Measurements from ENCODE around the gene SS18L1. TPM values are rescaled to one million over a fixed set of nuclear protein-coding genes. Genes with fewer than 3 reads are reported as not detected.

SS18L1 gene
- total RNA-seq, 4 donors from 2014 or later = 12.4 to 23.1 (median 13.7) TPM

DNA sequence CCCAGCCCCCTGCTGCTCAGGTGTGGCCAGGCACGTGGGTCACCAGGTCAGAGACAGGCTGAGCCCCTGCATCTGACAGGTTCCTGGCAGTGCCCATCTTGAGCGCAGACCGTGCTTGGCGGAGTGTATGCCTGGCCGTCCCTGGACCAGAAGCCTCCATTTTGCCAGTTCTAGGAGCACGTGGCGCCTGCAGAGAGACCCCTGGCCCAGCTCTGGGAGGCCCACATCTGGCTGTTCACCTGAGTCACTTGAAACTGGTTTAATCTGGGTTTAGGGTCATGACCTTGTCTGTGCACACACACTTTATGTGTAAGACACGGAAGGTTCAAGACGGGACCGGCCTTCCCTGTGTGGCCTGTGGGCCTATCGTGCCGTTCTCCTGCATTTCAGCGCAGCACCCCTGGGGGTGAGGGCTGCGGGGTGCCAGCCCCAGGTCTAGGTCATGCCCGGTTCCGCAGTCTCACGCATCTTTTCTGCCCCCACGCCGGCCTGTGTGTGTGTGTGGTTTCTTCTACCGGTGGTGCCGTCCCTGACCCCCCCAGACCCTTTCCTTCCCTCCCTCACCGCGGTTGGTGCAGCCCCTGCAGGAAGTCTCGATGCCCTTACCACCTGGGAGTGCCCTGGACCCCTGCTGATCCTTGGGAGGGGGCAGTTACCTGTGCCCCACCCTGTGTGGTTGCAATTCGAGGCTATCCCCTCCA lies 14.0 kb downstream of the SS18L1 start:
- Histone ChIP-seq H3K36me3 (peaks cover 0 to 59% (median 0%) of the 10 kb centered on the region in 3 donors), H3K4me3 (no peak overlapping the region), H3K4me1 (peaks cover 0 to 13% (median 4%) of the 10 kb centered on the region in 4 donors), H3K9me3 (no peaks in the 10 kb centered on the region), H3K27me3 (no peaks in the 10 kb centered on the region), H3K27ac (no peak overlapping the region)
- DNase-seq (ENCODE audit: low spot score in 2 of 2) = no peak
- TF ChIP-seq, protein P1, sequence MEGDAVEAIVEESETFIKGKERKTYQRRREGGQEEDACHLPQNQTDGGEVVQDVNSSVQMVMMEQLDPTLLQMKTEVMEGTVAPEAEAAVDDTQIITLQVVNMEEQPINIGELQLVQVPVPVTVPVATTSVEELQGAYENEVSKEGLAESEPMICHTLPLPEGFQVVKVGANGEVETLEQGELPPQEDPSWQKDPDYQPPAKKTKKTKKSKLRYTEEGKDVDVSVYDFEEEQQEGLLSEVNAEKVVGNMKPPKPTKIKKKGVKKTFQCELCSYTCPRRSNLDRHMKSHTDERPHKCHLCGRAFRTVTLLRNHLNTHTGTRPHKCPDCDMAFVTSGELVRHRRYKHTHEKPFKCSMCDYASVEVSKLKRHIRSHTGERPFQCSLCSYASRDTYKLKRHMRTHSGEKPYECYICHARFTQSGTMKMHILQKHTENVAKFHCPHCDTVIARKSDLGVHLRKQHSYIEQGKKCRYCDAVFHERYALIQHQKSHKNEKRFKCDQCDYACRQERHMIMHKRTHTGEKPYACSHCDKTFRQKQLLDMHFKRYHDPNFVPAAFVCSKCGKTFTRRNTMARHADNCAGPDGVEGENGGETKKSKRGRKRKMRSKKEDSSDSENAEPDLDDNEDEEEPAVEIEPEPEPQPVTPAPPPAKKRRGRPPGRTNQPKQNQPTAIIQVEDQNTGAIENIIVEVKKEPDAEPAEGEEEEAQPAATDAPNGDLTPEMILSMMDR (IDR thresholded peaks at IDR 0.05) = no peak
- TF ChIP-seq POLR2A (IDR thresholded peaks at IDR 0.05) (no peak), EP300 (IDR thresholded peaks at IDR 0.05) (no peak)
- WGBS, 2 donors = 86 to 90% methylated on average over 18 to 23 of the region's 25 CpGs

- peaks cover 0 to 13% (median 4%) of the 10 kb centered on the region in 4 donors for H3K4me1 ChIP-seq
- 91 to 92% methylated on average over 12 of the region's 12 CpGs for WGBS, 2 donors
- no peak overlapping the region for H3K27ac ChIP-seq
- H3K36me3 ChIP-seq = peaks cover 0 to 59% (median 0%) of the 10 kb centered on the region in 3 donors
- H3K27me3 ChIP-seq = no peaks in the 10 kb centered on the region
- H3K9me3 ChIP-seq = no peaks in the 10 kb centered on the region
- no peak overlapping the region for H3K4me3 ChIP-seq
- no peak for DNase-seq (ENCODE audit: low spot score in 2 of 2)
- TF ChIP-seq, protein P1 (IDR thresholded peaks at IDR 0.05) = no peak
- no peak for TF ChIP-seq POLR2A (IDR thresholded peaks at IDR 0.05)
Observed at GRCh38 chr20:62158088-62158400, 14.5 kb downstream of the SS18L1 start.

- Histone ChIP-seq H3K4me3 (no peak overlapping the region), H3K27ac (no peak overlapping the region), H3K36me3 (peaks cover 0 to 59% (median 0%) of the 10 kb centered on the region in 3 donors), H3K27me3 (no peaks in the 10 kb centered on the region), H3K9me3 (no peaks in the 10 kb centered on the region), H3K4me1 (peaks cover 0 to 13% (median 4%) of the 10 kb centered on the region in 4 donors)
- DNase-seq (ENCODE audit: low spot score in 2 of 2) = no peak
- TF ChIP-seq POLR2A (IDR thresholded peaks at IDR 0.05) = no peak
- no peak for TF ChIP-seq EP300 (IDR thresholded peaks at IDR 0.05)
- TF ChIP-seq, protein P1 (IDR thresholded peaks at IDR 0.05) = no peak
- WGBS, 2 donors = 90 to 91% methylated on average over 22 of the region's 22 CpGs
Observed at GRCh38 chr20:62158541-62158940, 15.0 kb downstream of the SS18L1 start.

- Histone ChIP-seq H3K27me3 (no peaks in the 10 kb centered on the region), H3K36me3 (peaks cover 0 to 59% (median 2%) of the 10 kb centered on the region in 3 donors), H3K4me3 (no peak overlapping the region), H3K27ac (no peak overlapping the region), H3K4me1 (peaks cover 0 to 13% (median 4%) of the 10 kb centered on the region in 4 donors), H3K9me3 (no peaks in the 10 kb centered on the region)
- 85 to 97% methylated on average over 7 to 8 of the region's 11 CpGs for WGBS, 2 donors
- no peak for DNase-seq (ENCODE audit: low spot score in 2 of 2)
- TF ChIP-seq, protein P1 (IDR thresholded peaks at IDR 0.05) = no peak
- TF ChIP-seq EP300 (IDR thresholded peaks at IDR 0.05) = no peak
- no peak for TF ChIP-seq POLR2A (IDR thresholded peaks at IDR 0.05)
Observed at GRCh38 chr20:62159052-62159451, 15.5 kb downstream of the SS18L1 start.

DNA sequence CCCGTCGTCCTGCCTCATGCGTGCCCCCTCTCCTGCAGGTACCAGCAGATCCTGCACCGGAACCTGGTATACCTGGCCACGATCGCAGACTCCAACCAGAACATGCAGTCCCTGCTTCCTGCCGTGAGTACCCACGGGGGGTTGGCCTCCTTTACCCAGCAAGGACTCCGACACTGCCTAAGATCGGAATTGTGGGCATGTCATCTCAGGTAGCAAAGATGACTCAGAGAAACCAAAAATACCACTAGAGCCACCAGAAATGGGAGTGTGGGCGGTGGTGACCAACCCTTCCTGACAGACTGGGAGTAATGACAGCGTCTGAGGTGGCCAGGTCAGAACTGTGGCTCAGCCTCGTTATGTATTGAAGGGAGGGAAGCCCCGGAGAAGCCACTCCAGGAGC lies 16.3 kb downstream of the SS18L1 start:
- Histone ChIP-seq H3K36me3 (peaks cover 0 to 62% (median 8%) of the 10 kb centered on the region in 3 donors), H3K27ac (no peak overlapping the region), H3K4me1 (peaks cover 0 to 13% (median 4%) of the 10 kb centered on the region in 4 donors), H3K27me3 (no peaks in the 10 kb centered on the region), H3K9me3 (no peaks in the 10 kb centered on the region), H3K4me3 (no peak overlapping the region)
- TF ChIP-seq POLR2A (IDR thresholded peaks at IDR 0.05) (no peak), EP300 (IDR thresholded peaks at IDR 0.05) (no peak)
- TF ChIP-seq, protein P1 (IDR thresholded peaks at IDR 0.05) = no peak
- DNase-seq (ENCODE audit: low spot score in 2 of 2) = no peak
- WGBS, 2 donors = 88 to 95% methylated on average over 12 to 14 of the region's 14 CpGs
